CD4-positive, alpha-beta T cell treated with Interleukin-4 for 4 hours (primary cell): Measurements from ENCODE around the gene GJC1.
"Not testable (repeated sequence)": the region's sequence is repeated elsewhere in the genome, so short reads cannot be mapped to it uniquely, and the experiment has no call there.

ENCODE experiments used
- DNase-seq: peaks from one replicate; pipeline ENCODE4 v3.0.0-alpha.2; 2020

The GJC1 gene

DNA sequence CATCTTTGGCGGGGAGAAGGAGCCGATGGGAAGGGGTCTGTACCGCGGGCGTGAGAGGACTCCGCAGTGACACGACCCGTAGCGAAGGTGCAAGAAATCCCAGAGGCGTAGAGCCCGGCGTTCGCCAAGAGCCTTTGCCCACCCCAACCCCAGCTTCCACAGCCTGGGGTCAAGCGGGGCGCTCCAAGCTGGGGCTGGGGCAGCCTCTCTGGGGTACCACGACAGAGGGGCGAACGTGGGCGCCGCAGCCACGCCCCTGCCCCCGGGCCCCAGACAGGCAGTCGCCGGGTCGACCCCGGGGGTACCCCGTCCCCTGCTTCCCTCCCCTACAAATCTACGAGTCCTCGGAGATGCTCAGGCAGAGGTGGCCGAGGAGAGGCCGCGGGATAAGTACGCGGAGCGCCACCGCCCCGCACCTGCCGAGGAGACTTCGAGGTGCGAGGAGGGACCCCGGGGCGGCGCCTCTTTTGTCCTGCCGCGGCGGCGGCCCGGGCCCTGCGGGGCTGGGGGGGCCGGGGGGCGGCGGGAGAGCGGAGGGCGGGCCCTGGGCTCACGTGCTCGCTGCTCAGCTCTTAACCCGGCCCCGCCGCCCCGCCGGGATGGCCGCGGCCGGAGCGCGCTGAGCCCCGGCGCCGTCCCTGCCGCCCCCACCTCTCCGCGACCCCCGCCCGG is 71.5 kb downstream of the GJC1 start, which contains the start of gene ADAM11:
TSS of gene ADAM11 (plus strand) at position 575 of the 672 bp plus-strand sequence. CDS start 212 bp downstream, outside the sequence.
- no peak for DNase-seq

DNA sequence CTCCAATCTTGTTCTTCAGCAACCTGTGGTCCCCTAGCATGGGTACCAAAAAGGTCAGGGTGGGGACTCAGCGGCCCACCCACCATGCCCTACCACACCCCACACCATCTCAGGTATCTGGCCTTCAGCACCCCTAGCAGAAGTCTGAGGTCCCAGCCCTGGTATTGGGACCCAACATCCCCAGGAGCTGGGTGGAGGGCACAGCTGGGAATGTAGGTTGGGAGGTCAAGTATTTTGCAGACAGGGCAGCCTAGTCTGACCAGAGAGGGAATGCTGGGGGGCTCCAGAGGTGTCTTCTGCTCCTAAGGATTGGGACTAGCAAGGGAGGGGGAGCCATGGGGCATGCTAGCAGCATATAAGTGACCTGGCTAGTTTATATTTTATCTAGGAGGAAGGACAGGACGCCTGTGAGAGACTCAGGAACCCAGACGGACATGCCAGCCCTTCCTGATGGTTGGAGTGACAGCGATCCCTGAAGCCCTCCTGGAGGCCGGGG is 72.1 kb downstream of the GJC1 start:
- DNase-seq, result no peak

DNA sequence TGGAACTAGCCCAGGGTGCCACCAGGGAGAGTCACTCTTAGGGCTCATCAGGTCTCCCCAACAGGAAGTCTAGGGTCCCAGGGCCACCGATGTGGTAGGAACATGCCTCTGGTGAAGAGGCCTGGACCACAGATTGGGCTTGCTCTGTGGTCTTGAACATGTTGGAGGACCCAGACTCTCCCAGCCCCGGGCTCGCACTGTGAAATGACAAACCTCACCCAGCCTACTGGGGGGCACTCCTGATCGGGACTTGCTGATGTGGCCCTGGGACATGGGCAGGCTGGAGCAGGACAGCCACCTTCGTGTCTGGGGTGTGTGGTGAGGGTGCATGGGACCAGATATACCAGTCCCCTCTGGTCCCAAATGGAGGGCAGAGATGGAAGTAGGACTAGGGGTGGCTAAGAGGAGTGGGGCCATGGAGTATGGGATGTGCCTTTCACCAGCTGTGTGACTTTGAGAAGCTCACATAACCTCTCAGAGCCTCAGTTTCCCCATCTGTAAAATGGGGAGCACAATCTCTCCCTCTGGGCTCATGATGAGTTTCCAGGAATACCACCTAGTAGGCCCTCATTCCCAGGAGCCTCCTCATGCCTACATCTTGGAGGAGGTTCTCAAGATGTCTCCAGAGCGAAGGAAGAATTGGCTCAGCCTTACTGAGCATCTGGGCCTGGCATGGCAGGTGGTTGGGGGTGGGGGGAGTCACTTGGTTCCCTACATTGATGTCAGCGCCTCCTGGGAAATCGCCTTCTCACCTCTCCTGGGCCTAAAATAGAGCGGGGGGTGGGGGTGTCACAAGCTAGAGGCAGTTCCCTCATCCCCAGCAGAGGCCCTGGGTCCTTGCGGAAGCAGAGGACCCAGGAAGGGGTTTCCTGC is 72.8 kb downstream of the GJC1 start:
- DNase-seq, result no peak

DNA sequence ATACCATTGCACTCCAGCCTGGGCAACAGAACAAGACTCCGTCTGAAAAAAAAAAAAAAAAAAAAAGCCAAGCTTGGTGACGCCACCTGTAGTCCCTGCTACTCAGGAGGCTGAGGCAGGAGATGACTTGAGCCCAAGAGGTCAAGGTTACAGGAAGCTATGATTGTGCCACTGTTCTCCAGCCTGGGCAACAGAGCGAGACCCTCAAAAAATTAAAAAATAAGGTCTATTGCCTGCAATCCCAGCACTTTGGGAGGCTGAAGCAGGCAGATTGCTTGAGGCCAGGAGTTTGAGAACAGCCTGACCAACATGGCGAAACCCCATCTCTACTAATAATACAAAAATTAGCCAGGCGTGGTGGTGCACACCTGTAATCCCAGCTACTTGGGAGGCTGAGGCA is 74.9 kb downstream of the GJC1 start:
- not testable (repeated sequence) for DNase-seq

GRCh38 chr17:44754276-44754675 is 75.8 kb downstream of the GJC1 start:
- no peak for DNase-seq

- no peak for DNase-seq
These were observed 76.9 kb downstream of the GJC1 start for GRCh38 chr17:44752953-44753861.

GRCh38 chr17:44751806-44752205 is 78.3 kb downstream of the GJC1 start:
- no peak for DNase-seq

DNA sequence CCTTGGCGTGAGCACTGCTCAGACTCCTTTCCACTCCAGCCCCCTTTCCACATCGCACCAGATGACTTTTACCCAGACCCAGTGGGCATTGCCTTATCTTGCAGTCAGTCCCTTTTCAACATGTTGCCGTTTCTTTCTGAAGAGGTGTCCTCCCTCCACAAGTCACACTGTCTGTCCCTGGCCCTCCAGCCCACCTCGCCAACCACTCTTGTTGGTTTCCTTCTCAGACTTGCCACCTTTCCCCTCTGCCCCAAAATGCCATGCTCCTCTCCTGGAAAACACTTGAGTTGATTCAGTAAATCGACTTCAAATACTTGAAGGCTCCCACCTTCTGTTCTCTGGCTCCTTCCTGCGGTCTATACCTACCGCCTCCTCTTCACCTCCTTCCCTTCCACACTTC is 78.8 kb downstream of the GJC1 start:
- DNase-seq, result no peak

- no peak for DNase-seq
These were observed 80.1 kb downstream of the GJC1 start for GRCh38 chr17:44749980-44750318.

GRCh38 chr17:44749076-44749979 is 80.8 kb downstream of the GJC1 start:
- no peak for DNase-seq
